ENCODE measurements around the gene CAPZA1.

The CAPZA1 gene

DNA sequence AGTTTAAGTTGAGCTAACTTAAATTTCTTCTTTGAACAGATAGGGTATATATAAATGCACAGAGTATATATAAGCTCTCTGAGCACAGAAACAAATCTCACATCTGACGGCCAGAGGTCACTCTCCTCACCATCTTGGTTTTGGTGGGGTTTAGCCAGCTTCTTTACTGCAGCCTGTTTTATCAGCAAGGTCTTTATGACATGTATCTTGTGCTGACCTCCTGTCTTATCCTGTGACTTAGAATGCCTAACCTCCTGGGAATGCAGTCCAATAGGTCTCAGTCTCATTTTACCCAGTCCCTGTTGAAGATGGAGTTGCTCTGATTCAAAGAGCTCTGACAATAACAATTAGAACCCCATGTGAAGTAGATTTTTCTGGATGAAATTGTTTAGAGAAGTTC is 53.2 kb downstream of the CAPZA1 start:
- Histone ChIP-seq H3K36me3 (peaks cover 18% of the 10 kb centered on the region), H3K27me3 (no peaks in the 10 kb centered on the region), H3K4me1 (no peaks in the 10 kb centered on the region), H3K4me3 (ENCODE audit: low read depth, low read length) (no peak overlapping the region), H3K9me3 (no peaks in the 10 kb centered on the region)
- no peak for DNase-seq
- TF ChIP-seq, protein P1, sequence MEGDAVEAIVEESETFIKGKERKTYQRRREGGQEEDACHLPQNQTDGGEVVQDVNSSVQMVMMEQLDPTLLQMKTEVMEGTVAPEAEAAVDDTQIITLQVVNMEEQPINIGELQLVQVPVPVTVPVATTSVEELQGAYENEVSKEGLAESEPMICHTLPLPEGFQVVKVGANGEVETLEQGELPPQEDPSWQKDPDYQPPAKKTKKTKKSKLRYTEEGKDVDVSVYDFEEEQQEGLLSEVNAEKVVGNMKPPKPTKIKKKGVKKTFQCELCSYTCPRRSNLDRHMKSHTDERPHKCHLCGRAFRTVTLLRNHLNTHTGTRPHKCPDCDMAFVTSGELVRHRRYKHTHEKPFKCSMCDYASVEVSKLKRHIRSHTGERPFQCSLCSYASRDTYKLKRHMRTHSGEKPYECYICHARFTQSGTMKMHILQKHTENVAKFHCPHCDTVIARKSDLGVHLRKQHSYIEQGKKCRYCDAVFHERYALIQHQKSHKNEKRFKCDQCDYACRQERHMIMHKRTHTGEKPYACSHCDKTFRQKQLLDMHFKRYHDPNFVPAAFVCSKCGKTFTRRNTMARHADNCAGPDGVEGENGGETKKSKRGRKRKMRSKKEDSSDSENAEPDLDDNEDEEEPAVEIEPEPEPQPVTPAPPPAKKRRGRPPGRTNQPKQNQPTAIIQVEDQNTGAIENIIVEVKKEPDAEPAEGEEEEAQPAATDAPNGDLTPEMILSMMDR (IDR thresholded peaks at IDR 0.05; ENCODE audit: low read depth, low read length) = no peak

DNA sequence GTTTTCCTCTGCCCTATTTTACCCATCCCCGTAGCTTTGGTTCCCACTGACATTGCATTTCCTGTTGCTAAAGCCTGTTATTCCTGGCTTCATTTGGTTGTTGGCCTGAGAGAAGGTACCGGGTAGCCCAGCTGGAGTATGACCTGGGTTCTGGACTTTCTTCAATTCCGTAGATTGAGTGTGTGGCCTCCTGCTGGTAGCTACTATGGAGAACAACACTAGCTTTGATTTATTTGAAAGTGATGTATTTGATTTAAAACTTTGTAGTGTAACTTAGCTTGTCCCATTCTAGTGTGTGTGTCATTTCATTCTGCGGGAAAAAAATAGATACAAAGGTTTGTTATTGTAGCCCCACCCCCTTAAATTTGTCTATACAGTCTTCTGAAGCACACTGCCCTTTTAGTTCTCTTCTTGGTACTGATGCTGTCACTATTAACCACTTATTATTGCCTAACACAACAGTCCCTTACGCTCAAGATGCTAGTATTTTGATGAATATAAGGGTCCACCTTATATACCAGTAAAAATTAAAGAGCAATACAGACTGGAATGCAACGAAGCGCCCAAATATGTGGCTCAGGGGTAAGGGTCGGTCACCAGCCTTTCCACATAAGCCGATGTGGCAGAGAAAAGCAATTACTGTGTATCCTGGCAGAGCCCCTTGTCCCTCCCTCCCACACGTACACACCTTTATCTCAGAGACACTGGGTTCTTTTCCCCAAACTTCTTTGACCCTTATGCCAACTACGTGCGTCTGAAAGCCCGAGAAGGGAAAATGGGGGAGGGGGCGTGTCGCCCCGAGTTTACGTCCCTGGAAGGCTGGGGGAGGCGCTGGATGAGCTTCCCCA is 54.2 kb downstream of the CAPZA1 start:
- TF ChIP-seq, protein P1 (IDR thresholded peaks at IDR 0.05; ENCODE audit: low read depth, low read length) = peak; percentile 66
- H3K27me3 ChIP-seq = no peaks in the 10 kb centered on the region

DNA sequence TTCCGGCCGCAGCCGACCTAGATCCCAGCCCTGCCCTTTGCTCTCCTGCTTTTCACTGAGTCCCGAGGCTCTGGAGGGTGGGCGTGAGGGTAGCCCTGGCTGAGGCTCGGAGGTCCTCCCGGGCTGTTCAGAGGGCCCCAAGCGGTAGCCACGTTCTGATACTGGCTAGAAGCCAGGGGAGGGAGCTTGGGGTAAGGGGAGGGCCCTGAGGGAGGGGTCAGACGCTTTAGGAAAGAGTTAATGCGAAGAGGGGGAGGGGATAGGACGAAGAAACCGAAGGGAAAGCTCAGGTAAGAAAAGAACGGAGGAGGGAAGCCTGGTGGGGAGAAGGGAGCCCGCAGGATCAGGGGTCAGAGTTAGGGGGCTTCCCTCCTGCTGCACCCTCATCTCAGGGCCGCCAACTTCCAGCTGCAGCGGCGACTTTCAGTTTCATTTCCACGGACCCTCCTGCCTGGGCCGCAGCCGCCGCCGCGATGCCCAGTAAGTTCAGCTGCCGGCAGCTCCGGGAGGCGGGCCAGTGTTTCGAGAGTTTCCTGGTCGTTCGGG is 54.9 kb downstream of the CAPZA1 start, which contains the start of gene MOV10:
MOV10 (plus strand) TSS at position 220 of the 546 bp plus-strand sequence; CDS start at position 474, 254 bp downstream.
- Histone ChIP-seq H3K4me3 (ENCODE audit: low read depth, low read length) (peak within 1 kb of the TSS; percentile 90), H3K36me3 (peaks cover 4% of the 10 kb centered on the region), H3K4me1 (no peaks in the 10 kb centered on the region), H3K27me3 (no peaks in the 10 kb centered on the region), H3K9me3 (no peaks in the 10 kb centered on the region)
- DNase-seq = peak; percentile 65
- TF ChIP-seq, protein P1 (IDR thresholded peaks at IDR 0.05; ENCODE audit: low read depth, low read length) = no peak

More for the DNA sequence above, 54.2 kb downstream of the CAPZA1 start:
- H3K4me1 ChIP-seq = no peaks in the 10 kb centered on the region
- H3K9me3 ChIP-seq = no peaks in the 10 kb centered on the region
- peak; percentile 34 for DNase-seq
- H3K4me3 ChIP-seq (ENCODE audit: low read depth, low read length) = peak overlapping the region; percentile 90
- peaks cover 11% of the 10 kb centered on the region for H3K36me3 ChIP-seq

DNA sequence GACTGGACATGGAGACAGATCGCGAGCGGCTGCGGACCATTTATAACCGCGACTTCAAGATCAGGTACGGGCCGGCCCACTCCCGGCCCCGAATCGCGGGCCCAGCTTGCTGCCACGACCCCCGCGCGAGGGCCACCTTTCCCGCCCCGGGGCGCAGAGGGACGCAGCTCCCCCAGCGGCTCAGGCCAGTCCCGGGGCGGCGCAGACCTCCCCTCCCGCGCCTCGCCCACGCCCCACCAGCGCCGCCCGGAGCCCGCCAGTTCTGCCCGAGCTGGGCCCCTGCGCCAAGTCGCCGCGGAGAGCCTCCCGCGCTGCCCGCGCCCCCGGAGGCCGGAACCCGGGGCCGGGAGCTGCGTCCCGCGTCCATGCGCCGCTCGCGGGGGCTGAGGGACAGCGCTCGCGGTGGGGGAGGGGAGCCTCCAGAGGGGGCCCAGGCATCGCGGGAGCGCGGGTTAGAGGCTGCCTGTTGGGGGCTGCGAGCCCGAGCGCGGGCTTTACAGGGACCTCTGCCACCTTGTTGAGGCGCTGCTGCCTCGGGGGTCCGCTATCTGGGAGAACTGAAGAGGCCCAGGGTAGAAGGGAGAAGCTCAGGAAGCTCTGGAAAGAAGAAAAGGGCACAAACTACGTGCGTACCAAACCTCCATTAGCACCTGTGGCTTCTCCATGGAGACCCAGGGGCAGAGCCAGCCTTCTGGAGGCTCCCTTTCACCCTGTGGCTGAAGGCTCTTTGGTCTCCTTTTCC is 55.5 kb downstream of the CAPZA1 start:
- TF ChIP-seq, protein P1 (IDR thresholded peaks at IDR 0.05; ENCODE audit: low read depth, low read length) = no peak
- Histone ChIP-seq H3K27me3 (no peaks in the 10 kb centered on the region), H3K9me3 (no peaks in the 10 kb centered on the region), H3K4me1 (no peaks in the 10 kb centered on the region), H3K4me3 (ENCODE audit: low read depth, low read length) (peak overlapping the region; percentile 90), H3K36me3 (no peaks in the 10 kb centered on the region; the same call in 1 of the 2 replicates)
- peak; percentile 72 for DNase-seq

DNA sequence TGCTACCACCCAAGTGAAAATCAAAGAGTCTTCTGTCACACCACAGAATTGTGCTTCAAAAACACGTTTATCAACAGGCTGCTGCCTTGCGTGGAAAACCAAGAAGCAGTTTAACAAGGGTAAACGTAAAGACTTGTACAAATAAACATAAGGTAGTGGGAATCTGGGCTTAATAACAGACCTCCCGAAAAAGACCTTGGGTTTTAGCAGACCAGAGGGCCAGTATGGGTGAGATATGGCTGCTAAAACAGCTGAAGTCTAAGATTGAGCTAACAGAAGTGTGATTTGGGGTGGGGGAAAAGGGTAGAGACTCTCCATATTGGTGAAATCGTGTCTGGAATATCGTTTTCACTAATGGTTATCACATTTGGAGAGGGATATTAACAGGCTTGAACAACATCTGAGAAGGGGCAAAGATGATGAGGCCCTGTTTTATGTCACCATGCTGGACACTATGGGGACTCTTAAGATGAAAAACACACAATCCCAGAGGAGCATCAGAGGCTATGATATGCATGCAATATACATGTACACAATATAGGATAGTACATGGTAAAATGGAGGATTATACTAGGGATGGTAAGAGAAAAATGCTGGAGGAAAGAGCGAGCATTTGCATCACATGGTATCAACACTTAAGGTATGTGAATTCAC is 56.2 kb downstream of the CAPZA1 start:
- no peaks in the 10 kb centered on the region for H3K27me3 ChIP-seq
- DNase-seq = no peak
- TF ChIP-seq, protein P1 (IDR thresholded peaks at IDR 0.05; ENCODE audit: low read depth, low read length) = no peak
- H3K36me3 ChIP-seq = no peaks in the 10 kb centered on the region
- peak overlapping the region; percentile 90 for H3K4me3 ChIP-seq (ENCODE audit: low read depth, low read length)
- H3K9me3 ChIP-seq = no peaks in the 10 kb centered on the region
- H3K4me1 ChIP-seq = no peaks in the 10 kb centered on the region
